Mucosa of gallbladder (tissue), 1 donor: Measurements from ENCODE around the gene FGF22. TPM values are rescaled to one million over a fixed set of nuclear protein-coding genes. Genes with fewer than 3 reads are reported as not detected.
A peak's percentile ranks its signal among the peaks of the same experiment; 100 is the strongest.

Experiments used
- DNase-seq: peaks from one replicate; pipeline ENCODE4 v3.0.0-alpha.2; 2020; ENCODE audit warnings: low spot score
- total RNA-seq: library from RNA; stranded (reverse); gene quantifications from one replicate; pipeline ENCODE4 v1.2.1, GENCODE V29; 2021
- donor health status: DM: no; HTN: no; CAD: no.

The FGF22 gene
- total RNA-seq, 1 donor from 2014 or later = 0.17 TPM

- DNase-seq = peak; percentile 64
Observed at GRCh38 chr19:679418-680286, 40.0 kb downstream of the FGF22 start.

- peak; percentile 100 for DNase-seq
Observed at GRCh38 chr19:680287-681028, 40.8 kb downstream of the FGF22 start.

GRCh38 chr19:681029-682019, 41.6 kb downstream of the FGF22 start:
- peak; percentile 91 for DNase-seq

DNA sequence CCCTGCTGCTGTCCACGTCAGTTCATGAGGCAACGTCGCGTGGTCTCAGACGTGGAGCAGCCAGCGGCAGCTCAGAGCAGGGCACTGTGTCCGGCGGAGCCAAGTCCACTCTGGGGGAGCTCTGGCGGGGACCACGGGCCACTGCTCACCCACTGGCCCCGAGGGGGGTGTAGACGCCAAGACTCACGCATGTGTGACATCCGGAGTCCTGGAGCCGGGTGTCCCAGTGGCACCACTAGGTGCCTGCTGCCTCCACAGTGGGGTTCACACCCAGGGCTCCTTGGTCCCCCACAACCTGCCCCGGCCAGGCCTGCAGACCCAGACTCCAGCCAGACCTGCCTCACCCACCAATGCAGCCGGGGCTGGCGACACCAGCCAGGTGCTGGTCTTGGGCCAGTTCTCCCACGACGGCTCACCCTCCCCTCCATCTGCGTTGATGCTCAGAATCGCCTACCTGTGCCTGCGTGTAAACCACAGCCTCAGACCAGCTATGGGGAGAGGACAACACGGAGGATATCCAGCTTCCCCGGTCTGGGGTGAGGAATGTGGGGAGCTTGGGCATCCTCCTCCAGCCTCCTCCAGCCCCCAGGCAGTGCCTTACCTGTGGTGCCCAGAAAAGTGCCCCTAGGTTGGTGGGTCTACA, 43.1 kb downstream of the FGF22 start:
- no peak for DNase-seq

DNA sequence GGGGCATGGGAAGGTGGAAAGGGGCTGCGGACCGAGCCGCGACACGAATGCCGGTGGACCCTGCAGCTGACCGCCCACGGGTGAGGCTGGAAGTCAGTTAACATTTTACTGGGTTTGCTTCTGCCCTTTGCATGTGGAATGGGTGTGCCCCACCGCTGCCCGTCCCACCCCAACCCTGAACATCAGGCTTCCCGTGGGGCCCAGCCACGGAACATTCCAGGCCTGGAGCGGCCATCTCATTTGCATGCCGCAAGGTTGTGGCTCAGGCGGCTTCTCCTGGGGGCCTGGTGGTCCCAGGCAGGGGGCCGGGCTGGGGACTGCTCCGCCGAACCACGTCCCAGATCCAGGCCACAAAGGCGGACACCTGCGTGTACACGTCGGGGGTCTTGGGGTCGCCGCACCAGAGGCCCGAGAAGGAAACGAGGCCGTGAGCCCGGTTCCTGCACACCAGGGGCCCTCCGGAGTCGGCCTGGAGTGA, 45.8 kb downstream of the FGF22 start:
- no peak for DNase-seq

- DNase-seq = no peak
Observed at GRCh38 chr19:686589-687297, 47.1 kb downstream of the FGF22 start.

DNA sequence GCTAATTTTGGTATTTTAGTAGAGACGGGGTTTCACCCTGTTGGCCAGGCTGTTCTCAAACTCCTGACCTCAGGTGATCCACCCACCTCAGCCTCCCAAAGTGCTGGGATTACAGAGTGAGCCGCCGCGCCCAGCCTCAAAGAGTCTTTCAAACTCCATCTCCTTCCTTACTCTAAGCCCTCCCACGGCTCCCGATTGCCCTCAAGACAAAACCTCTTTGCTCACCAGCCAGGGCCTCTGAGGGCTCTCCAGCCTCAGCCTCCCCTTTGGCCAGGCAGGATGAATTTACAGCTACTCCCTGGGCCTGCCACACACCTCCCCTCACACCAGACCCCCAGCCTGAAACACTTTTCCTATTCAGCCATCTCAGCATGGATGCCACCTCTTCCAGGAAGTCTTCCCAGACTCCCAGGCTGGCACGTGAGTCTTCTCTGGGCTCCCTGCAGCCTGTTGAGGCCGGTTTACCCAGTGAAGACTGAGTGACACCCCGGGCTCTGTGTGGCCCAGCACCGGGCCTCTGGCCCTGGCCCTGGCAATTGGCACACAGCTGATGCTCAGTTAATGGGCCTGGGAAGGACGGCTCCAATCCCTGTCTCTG, 48.0 kb downstream of the FGF22 start:
- DNase-seq = no peak

GRCh38 chr19:688214-688613, 48.5 kb downstream of the FGF22 start:
- DNase-seq = no peak

GRCh38 chr19:688992-689391, 49.3 kb downstream of the FGF22 start:
- no peak for DNase-seq

DNA sequence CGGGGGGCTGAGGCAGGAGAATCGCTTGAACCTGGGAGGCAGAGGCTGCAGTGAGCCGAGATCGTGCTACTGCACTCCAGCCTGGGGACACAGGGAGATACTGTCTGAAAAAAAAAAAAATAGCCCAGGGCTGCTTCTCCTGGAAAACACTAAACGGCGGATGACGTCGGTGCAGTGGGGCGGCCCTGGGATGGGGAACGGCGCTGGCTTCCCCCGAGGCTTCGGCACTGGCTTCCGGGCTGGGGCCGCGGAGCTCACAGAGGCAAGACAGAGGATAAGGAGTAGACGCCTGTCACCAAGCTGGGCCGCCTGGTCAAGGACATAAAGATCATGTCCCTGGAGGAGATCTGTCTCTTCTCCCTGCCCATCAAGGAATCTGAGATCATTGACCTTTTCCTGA, 50.5 kb downstream of the FGF22 start:
- no peak for DNase-seq

Other genes starting within 250 kb of the FGF22 start
- 172 TPM for gene C2CD4C, start 230.7 kb upstream of the FGF22 start, total RNA-seq
- 139 TPM for gene SHC2, start 178.8 kb upstream of the FGF22 start, total RNA-seq
- 5.8 TPM for gene MADCAM1, start 143.4 kb upstream of the FGF22 start, total RNA-seq
- 33.8 TPM for gene TPGS1, start 132.4 kb upstream of the FGF22 start, total RNA-seq
- 53.3 TPM for gene CDC34, start 108.1 kb upstream of the FGF22 start, total RNA-seq
- gene GZMM, start 95.8 kb upstream of the FGF22 start, total RNA-seq = 2.7 TPM
- gene BSG, start 67.3 kb upstream of the FGF22 start, total RNA-seq = 480 TPM
- 0.40 TPM for gene HCN2, start 50.0 kb upstream of the FGF22 start, total RNA-seq
- gene POLRMT, start 6.3 kb upstream of the FGF22 start, total RNA-seq = 56.0 TPM
- gene RNF126, start 23.3 kb downstream of the FGF22 start, total RNA-seq = 34.8 TPM
- gene FSTL3, start 36.5 kb downstream of the FGF22 start, total RNA-seq = 39.1 TPM
- not detected for gene PRSS57, start 55.6 kb downstream of the FGF22 start, total RNA-seq
- 26.1 TPM for gene PALM, start 69.1 kb downstream of the FGF22 start, total RNA-seq
- gene MISP, start 111.2 kb downstream of the FGF22 start, total RNA-seq = 79.4 TPM
- 270 TPM for gene PTBP1, start 157.6 kb downstream of the FGF22 start, total RNA-seq
- gene PLPPR3, start 182.1 kb downstream of the FGF22 start, total RNA-seq = 0.20 TPM
- gene AZU1, start 188.0 kb downstream of the FGF22 start, total RNA-seq = not detected
- gene PRTN3, start 201.1 kb downstream of the FGF22 start, total RNA-seq = not detected
- gene ELANE, start 212.4 kb downstream of the FGF22 start, total RNA-seq = not detected
- 133 TPM for gene CFD, start 219.8 kb downstream of the FGF22 start, total RNA-seq